ENCODE results near the gene RFX1.
"Not testable (repeated sequence)": the region's sequence is repeated elsewhere in the genome, so short reads cannot be mapped to it uniquely, and the experiment has no call there.

The RFX1 gene

GRCh38 chr19:14048443-14049153 lies 42.5 kb upstream of the RFX1 start:
- H3K27ac ChIP-seq (ENCODE audit: poor library complexity, severe bottlenecking) = no peak overlapping the region
- H3K36me3 ChIP-seq (ENCODE audit: low read depth) = no peaks in the 10 kb centered on the region
- H3K4me1 ChIP-seq (ENCODE audit: insufficient read depth, poor library complexity, severe bottlenecking) = no peaks in the 10 kb centered on the region
- H3K27me3 ChIP-seq (ENCODE audit: insufficient read depth, poor library complexity, severe bottlenecking) = no peaks in the 10 kb centered on the region
- H3K9me3 ChIP-seq (ENCODE audit: severe bottlenecking) = no peaks in the 10 kb centered on the region
- no peak for DNase-seq (ENCODE audit: low spot score)
- peak; percentile 46; the same call in 2 of the 3 replicates for ATAC-seq (ENCODE audit: low read depth)
- no peak overlapping the region for H3K4me3 ChIP-seq (ENCODE audit: severe bottlenecking)
- peak; percentile 69 for TF ChIP-seq CTCF (IDR thresholded peaks at IDR 0.05; ENCODE audit: poor library complexity, severe bottlenecking)

DNA sequence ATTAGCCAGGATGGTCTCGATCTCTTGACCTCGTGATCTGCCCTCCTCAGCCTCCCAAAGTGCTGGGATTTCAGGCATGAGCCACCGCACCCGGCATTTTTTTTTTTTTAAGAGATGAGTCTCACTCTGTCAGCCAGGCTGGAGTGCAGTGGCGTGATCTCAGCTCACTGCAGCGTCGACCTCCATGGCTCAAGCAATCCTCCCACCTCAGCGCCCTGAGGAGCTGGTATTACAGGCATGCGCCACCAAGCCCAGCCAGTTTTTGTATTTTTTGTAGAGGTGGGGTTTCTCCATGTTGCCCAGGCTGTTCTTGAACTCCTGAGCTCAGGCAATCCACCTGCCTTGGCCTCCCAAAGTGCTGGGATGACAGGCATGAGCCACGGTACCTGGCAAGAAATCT lies 41.7 kb upstream of the RFX1 start:
- not testable (repeated sequence) for H3K36me3 ChIP-seq (ENCODE audit: low read depth); ATAC-seq (ENCODE audit: low read depth); H3K4me3 ChIP-seq (ENCODE audit: severe bottlenecking); H3K27me3 ChIP-seq (ENCODE audit: insufficient read depth, poor library complexity, severe bottlenecking); H3K9me3 ChIP-seq (ENCODE audit: severe bottlenecking); DNase-seq (ENCODE audit: low spot score); H3K27ac ChIP-seq (ENCODE audit: poor library complexity, severe bottlenecking); H3K4me1 ChIP-seq (ENCODE audit: insufficient read depth, poor library complexity, severe bottlenecking)

GRCh38 chr19:14042659-14043608 lies 36.8 kb upstream of the RFX1 start:
- H3K36me3 ChIP-seq (ENCODE audit: low read depth); H3K27ac ChIP-seq (ENCODE audit: poor library complexity, severe bottlenecking); DNase-seq (ENCODE audit: low spot score); H3K4me1 ChIP-seq (ENCODE audit: insufficient read depth, poor library complexity, severe bottlenecking); H3K27me3 ChIP-seq (ENCODE audit: insufficient read depth, poor library complexity, severe bottlenecking); H3K9me3 ChIP-seq (ENCODE audit: severe bottlenecking); H3K4me3 ChIP-seq (ENCODE audit: severe bottlenecking): not testable (repeated sequence)
- peak; percentile 53; the same call in 1 of the 3 replicates for ATAC-seq (ENCODE audit: low read depth)
- peak; percentile 52 for TF ChIP-seq CTCF (IDR thresholded peaks at IDR 0.05; ENCODE audit: poor library complexity, severe bottlenecking)

DNA sequence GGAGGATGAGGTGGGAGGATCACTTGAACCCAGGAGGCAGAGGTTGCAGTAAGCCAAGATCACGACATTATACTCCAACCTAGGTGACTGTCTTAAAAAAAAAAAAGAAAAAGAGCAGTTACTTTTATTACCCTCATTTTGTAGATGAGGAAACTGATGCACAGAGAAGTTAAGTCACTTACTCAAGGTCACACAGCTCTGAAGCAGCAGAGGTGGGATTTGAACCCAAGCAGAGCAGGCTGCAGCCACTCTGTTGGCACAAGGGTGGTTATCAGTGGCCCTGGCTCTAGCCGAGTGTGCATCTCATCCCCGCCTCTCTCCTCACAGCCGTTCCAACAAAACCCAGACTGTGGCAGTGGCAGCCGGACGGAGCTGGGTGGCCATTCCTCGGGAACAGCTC lies 33.1 kb upstream of the RFX1 start:
- no peak for TF ChIP-seq CTCF (IDR thresholded peaks at IDR 0.05; ENCODE audit: poor library complexity, severe bottlenecking)
- no peaks in the 10 kb centered on the region for H3K27me3 ChIP-seq (ENCODE audit: insufficient read depth, poor library complexity, severe bottlenecking)
- H3K4me1 ChIP-seq (ENCODE audit: insufficient read depth, poor library complexity, severe bottlenecking) = no peaks in the 10 kb centered on the region
- DNase-seq (ENCODE audit: low spot score) (no peak), ATAC-seq (ENCODE audit: low read depth) (no peak)
- no peaks in the 10 kb centered on the region for H3K36me3 ChIP-seq (ENCODE audit: low read depth)
- H3K9me3 ChIP-seq (ENCODE audit: severe bottlenecking) = no peaks in the 10 kb centered on the region
- H3K27ac ChIP-seq (ENCODE audit: poor library complexity, severe bottlenecking) = no peak overlapping the region
- no peak overlapping the region for H3K4me3 ChIP-seq (ENCODE audit: severe bottlenecking)

- Histone ChIP-seq H3K4me1 (ENCODE audit: insufficient read depth, poor library complexity, severe bottlenecking) (no peaks in the 10 kb centered on the region), H3K4me3 (ENCODE audit: severe bottlenecking) (no peak overlapping the region), H3K9me3 (ENCODE audit: severe bottlenecking) (no peaks in the 10 kb centered on the region), H3K27ac (ENCODE audit: poor library complexity, severe bottlenecking) (no peak overlapping the region), H3K36me3 (ENCODE audit: low read depth) (no peaks in the 10 kb centered on the region), H3K27me3 (ENCODE audit: insufficient read depth, poor library complexity, severe bottlenecking) (no peaks in the 10 kb centered on the region)
- no peak for DNase-seq (ENCODE audit: low spot score)
- ATAC-seq (ENCODE audit: low read depth) = no peak
- no peak for TF ChIP-seq CTCF (IDR thresholded peaks at IDR 0.05; ENCODE audit: poor library complexity, severe bottlenecking)
These were observed 29.6 kb upstream of the RFX1 start for GRCh38 chr19:14035706-14036105.

All from RWPE2 (cell line).